Regular cardiac myocyte (primary cell): ENCODE measurements around the gene DMRT2. TPM values are rescaled to one million over a fixed set of nuclear protein-coding genes. Genes with fewer than 3 reads are reported as not detected.

Experiments
- total RNA-seq: library from RNA; depleted of rRNA; stranded (reverse); fragments of >200 nt; gene quantifications from 2 replicates; pipeline ENCODE4 v1.2.3, GENCODE V29; 2014

The DMRT2 gene
- under 0.01 TPM in 1 of 2 replicates, not detected in the other for total RNA-seq

GRCh38 chr9:1050125-1050895 lies at the start of gene DMRT2:
TSS of gene DMRT2 (plus strand) at chr9:1050357. CDS start at chr9:1051614, 1,257 bp downstream.

Other genes with a start within 250 kb of the DMRT2 start
- not detected in 2 replicates for gene DMRT1, start 208.7 kb upstream of the DMRT2 start, total RNA-seq
- not detected in 2 replicates for gene DMRT3, start 73.7 kb upstream of the DMRT2 start, total RNA-seq